ENCODE results near the gene PPP1R3F.

The PPP1R3F gene, protein sequence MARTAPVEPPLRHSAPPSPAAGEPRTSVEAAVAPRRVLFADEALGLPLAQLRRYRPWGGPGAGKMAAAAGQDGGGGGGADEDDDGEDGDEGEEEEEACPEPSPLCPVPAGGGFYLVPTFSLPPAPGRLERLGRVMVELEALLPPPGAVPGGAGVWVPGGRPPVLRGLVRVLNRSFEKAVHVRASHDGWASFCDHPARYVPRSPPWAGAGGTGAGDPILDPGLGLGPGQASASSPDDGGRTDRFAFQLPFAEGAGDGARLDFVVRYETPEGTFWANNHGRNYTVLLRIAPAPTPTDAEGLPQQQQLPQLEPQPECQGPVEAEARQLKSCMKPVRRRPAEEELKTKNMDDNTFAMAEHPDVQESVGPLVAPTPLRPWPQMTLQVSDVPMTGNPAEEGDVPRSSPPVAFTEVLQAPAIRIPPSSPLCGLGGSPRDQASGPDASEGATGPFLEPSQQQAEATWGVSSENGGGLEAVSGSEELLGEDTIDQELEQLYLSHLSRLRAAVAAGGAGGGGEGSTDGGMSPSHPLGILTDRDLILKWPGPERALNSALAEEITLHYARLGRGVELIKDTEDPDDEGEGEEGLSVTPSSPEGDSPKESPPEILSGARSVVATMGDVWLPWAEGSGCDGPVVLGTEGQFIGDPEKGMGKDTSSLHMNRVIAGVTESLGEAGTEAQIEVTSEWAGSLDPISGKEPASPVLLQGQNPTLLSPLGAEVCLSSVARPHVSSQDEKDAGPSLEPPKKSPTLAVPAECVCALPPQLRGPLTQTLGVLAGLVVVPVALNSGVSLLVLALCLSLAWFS

DNA sequence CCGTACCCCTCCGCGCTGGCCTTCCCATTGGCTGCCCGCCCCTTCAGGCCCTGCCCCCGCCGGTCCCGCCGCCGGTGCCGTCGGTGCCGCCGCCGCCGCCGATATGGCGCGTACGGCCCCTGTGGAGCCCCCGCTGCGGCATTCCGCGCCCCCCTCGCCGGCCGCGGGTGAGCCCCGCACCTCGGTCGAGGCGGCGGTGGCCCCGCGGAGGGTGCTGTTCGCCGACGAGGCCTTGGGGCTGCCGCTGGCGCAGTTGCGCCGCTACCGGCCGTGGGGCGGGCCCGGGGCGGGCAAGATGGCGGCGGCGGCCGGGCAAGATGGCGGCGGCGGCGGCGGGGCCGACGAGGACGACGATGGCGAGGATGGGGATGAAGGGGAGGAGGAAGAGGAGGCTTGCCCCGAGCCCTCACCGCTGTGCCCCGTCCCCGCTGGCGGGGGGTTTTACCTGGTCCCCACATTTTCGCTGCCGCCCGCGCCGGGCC is at the start of gene PPP1R3F:
PPP1R3F (plus strand) TSS at position 27 of the 482 bp plus-strand sequence; CDS start at position 104, 77 bp downstream.
- DNase-seq, result no peak

DNA sequence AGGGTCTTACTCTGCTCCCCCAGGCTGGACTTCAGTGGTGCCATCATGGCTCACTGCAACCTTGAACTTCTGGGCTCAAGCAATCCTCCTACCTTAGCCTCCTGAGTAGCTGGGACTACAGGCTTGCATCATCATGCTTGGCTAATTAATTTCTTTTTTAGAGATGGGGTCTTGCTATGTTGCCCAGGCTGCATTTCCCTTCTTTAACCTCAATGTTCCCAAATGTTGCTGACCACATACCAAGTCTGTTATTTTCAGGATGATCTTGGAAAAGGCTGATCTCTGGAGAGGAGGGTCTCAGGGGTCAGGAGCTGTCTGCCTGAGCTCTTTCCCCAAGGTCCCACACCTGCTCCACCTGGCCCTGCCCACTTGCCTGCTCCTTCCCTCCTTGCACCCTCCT is 49.5 kb upstream of the PPP1R3F start:
- no peak for DNase-seq

DNA sequence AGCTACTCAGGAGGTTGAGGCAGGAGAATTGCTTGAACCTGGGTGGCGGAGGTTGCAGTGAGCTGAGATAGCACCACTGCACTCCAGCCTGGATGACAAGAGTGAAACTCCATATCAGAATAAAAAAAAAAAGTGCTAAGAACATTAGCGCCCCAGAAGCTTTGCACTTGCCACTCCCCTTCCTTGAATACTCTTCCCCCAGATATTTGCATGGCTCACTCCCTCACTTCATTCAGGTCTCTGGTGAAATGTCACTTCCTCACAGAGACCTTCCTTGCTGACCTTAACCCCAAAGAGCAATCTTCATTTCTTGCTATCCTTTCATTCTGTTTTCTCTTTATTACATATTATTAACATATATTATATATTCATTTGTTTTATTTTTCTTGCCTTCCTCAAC is 47.7 kb upstream of the PPP1R3F start:
- no peak for DNase-seq

DNA sequence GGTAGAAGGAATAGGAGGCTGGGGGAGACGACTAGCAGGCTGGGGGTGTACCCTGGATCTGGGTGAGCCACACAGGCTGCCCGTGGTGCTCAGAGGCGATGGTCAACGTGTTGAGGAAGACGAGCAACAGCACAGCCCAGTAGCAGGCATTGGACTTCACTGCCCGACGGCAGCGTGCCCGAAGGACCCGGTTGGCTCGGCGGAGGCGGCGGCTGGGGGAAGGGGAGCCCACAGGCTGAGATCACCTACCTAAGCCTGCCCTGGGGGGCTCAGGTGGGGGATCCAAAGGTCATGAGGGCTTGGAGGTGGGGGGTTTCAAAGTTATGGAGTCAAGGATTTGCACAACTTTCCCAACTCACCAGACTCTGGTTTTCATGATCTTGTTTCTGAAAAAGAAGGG is 43.7 kb upstream of the PPP1R3F start:
- no peak for DNase-seq

DNA sequence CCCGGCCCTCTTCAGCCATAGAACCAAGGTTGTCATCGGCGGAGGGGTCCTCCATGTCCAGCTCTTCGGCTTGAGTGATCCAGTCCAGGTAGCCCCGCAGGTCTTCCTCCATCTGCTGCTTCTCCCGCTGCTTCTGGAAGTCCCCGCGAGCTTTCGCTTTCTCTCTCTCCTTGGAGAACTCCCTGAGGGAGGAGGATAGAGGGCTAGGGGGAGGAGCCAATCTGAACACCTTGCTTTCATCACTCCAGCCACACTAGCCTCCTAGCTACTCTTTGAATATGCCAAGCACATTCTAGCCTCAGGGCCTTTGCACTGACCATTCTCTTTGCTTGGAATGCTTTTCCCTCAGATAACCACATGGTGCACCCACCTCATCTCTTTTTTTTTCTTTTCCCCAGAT is 42.6 kb upstream of the PPP1R3F start:
- DNase-seq, result no peak

DNA sequence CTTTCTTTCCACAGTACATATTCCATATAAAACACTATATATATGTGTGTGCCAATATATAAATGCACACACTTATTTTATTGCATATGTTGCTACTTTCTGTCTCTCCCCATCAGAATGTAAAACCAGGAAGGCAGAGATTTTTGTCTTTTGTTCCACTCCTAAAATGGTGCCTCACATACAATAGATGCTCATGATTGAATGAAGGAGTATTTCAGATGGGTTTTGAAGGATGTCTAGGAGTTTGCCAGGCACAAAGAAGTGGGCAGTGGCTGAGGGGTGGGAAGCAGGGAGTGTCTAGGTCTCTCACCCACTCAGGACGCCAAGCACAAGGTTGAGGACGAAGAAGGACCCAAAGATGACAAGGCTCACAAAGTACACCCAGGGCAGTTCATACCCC is 41.9 kb upstream of the PPP1R3F start:
- no peak for DNase-seq

DNA sequence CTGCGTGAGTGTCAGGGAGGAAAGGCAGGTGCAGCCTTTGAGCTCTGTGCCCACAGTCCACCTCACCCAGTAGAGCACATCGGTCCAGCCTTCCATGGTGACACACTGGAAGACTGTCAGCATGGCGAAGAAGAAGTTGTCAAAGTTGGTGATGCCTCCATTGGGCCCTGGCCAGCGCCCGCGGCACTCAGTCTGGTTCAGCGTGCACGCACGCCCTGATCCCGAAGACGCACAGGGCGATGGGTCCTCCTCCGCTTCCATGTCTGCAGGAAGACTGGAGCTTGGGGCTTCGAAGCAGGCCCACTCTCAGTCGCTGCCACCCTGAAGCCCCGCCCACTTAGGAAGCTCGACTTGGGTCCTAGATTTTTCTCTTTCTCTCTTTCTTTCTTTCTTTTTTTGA is 41.4 kb upstream of the PPP1R3F start:
- DNase-seq, result no peak

DNA sequence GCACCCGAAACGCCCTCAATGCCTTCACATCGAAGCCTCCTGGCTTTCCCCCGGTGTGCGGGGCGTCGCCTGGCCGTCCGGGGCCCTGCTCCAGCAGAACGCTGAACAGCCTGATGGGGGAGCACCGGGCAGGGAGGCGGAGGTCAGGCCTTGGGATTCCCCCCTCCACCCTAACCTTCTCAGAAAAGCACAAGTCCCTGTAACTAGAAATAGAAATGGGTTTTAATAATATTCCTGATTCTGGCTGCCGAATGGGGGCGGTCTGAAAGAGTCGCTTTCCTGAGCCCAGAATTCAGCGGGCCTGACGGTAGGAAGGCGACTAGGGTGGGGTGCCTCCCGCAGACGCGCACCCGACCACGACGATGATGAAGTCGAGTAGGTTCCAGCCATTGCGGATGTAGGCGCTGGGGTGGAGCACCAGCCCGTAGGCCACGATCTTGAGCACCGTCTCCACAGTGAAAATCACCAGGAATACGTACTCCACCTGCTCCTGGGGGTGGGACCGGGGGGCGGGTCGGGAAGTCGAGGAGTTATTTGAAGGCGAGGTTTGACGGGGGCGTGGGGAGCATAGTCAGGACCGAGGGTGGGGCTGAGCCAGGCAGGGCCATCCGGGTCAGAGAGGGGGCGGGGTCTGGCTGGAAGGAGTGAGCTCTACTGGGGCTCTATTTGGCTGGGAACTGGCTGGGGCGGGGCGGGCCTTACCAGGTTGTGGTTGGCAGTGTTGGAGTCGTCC is 38.9 kb upstream of the PPP1R3F start:
- peak; percentile 79 for DNase-seq

DNA sequence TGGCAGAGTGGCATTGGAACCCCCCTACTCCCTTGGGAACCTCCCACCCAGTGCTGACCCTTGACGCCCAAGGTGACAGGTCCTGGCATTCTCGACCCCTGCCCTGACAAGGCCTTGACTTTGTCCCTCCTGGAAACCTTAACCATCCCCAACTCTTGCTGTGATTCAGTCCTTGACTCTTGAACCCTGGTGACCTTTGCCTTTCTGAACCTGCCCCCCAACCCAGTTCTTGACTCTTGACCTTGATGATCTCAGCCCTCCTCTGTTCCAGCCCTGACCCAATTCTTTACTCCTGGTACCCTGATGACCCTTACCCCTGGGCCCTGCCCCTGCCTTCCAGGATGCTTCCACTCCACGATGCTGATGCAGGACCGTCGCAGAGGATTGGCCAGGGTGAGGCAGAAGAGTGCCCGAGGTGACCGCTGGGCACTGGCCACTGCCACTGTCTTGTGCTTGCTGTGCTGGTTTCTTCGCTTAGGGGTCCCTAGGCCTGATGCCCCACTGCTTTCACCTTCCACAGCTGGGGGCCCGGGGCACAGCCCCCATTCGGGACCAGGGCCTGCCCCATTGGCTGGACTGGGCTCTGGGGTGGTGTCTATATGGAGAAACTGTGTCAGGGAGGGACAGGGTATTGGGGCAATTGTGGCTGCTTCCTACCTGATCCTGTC is 38.1 kb upstream of the PPP1R3F start:
- DNase-seq, result no peak

DNA sequence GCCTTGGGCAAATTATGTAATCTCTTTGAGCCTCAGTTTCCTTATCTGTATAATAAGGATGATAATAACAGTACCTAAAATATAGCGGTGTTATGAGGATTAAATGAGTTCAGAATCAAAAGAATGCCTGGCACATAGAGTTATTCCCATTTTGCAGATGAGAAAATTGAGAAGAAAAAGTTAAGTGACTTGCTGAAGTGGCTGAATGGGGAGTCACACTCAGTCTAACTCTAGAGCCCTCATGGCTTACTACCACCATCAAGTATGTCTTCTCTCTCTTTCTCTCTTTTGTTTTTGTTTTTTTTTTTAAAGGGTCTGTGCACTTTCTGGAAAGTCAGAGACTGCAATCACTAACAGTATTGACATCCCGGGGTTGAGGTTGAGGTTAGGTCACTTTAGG is 37.1 kb upstream of the PPP1R3F start:
- no peak for DNase-seq

DNA sequence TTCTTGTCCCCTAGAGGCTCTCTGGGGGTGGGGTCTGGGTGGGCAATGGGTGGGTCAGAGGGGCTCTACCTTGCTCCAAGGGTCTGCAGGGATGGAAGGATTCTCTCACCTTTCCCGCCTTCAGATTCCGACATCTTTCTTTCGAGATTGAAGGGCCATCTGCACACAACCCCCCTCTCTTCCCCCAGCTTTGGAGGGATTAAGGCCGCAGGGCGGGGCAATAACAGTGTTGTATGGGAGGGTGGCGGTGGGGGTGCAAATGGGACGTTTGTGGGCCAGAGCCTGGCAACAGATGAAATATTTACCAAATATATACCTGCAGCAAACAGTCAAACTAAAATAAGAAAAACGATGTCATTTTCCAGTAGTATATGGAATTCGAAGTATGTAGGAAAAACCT is 36.4 kb upstream of the PPP1R3F start, which contains the start of gene CACNA1F:
CACNA1F (minus strand) TSS at position 165 of the 400 bp plus-strand sequence; CDS start at position 134, 31 bp downstream.
- DNase-seq, result no peak

DNA sequence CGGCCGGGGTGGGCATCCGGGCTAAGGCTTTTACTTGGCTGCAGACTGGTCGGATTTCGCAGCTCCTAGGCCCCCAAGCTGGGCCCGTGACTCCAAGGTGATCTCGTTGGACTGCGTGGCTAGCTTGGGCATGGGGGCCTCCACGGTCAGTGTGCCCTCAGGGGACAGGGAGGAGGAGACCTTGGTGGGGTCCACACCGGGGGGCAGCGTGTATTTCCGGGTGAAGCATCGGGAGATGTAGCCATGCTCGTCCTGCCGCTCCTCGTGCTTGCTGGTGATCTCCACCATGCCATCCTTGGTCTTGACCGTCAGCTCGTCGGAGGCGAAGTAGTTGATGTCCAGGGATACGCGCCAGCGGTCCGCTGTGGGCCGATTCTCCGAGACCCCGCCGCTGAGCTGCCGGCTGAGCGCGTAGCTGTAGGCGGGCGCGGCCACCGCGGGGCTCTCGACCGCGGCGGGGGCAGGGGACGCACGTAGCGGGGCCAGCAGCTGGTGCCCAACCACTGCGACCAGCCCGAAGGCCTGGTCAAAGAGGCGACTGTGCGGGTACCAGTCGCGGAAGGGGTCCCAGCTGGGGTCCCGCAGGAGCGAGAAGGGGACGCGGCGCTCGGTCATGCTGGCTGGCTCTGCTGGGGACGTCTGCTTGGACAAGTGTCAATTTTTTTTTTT is 35.6 kb upstream of the PPP1R3F start:
- DNase-seq, result no peak

DNA sequence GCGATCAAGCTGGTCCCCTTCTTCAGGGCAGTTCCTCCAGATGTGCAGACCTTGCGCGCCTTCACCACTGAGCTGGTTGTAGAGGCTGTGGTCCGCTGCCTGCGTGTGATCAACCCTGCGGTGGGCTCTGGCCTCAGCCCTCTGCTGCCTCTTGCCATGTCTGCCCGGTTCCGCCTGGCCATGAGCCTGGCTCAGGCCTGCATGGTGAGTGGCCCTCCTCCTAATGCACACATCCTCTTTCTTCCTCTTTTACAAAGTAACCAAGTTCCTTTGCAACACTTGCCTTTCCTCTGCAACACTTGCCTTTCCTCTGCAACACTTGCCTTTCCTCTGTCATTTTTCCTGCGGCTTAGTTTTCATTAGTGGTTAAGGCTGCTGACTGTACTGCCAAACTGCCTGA is 32.5 kb upstream of the PPP1R3F start:
- no peak for DNase-seq

DNA sequence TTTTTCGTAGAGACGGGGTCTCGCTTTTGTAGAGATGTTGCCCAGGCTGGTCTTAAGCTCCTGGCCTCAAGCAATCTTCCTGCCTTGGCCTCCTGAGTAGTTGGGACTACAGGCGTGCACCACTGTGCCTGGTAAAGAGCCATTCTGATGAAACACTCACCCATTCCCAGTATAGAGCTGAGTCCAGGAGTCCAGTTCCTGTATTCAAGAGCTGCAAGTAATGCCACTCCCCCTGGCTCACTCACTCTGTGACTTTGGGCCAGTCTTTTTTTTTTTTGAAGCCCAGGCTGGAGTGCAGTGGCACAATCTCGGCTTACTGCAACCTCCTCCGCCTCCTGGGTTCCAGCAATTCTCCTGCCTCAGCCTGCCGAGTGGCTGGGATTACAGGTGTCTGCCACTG is 30.9 kb upstream of the PPP1R3F start:
- DNase-seq, result no peak

DNA sequence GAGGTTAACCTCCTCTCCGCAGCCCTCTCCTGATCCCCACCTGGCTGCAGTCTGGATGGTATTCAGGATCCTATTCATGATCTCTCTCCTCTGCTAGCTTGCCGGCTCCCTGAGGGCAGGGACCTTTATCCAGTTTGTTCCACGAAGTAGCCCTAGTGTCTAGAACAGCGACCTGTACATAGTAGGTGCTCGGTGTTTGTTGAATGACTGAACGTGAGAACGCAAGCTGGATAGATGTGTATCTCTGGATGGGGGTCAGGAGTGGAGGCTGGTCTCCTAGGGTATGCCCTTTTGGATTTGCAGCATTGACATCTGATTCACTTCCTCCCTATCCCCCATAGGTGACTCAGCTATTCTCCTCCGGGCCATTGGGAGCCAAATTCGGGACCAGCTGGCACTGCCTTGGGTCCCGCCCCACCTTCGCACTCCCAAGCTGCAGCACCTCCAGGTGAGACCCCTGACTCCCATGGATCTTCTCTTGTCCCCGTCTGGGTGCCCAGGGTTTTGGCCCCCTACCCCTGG is 27.0 kb upstream of the PPP1R3F start:
- no peak for DNase-seq

DNA sequence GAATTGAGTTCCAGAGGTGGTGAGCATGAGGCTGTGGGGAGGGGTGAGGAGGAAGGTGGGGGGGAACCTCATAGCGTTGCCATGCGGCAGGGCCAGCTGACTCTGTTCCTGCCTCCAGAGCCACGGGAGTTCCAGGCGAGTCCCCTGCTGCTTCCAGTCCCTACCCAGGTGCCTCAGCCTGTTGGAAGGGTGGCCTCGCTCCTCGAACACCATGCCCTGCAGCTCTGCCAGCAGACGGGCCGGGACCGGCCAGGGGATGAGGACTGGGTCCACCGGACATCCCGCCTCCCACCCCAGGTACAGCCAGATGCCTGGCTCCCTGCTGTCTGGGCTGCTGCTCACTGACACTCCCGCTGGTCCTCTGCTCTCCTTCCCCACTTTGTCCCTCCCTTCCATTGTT is 26.4 kb upstream of the PPP1R3F start:
- no peak for DNase-seq

DNA sequence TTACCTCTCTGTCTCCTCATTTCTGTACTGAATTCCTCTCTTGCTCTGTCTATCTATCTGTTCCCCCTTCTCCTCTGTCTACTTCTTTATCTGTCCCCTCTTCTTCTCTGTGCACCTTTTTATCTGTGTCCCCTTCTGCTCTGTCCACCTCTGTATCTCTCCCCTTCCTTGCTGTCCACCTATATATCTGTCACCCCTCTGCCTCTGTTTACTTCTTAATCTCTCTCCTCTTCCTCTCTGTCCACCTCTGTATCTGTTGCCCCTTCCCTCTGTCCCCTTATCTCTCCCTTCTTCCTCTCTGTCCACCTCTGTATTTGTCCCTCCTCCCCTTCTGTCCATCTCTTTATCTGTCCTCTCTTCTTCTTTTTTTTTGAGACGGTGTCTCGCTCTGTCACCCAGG is 25.4 kb upstream of the PPP1R3F start:
- no peak for DNase-seq

DNA sequence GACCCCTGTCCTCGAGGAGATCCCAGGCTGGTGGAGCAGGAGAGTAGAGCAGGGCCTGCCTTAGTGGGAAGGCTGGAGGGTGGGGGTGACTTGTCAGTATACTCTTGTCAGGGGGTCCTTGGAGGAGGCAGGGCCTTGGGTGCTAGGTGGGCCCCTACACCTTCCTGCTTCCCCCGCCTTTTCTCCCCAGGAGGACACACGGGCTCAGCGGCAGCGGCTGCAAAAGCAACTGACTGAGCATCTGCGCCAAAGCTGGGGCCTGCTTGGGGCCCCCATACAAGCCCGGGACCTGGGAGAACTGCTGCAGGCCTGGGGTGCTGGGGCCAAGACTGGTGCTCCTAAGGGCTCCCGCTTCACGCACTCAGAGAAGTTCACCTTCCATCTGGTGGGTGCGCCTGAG is 23.1 kb upstream of the PPP1R3F start:
- DNase-seq, result no peak

DNA sequence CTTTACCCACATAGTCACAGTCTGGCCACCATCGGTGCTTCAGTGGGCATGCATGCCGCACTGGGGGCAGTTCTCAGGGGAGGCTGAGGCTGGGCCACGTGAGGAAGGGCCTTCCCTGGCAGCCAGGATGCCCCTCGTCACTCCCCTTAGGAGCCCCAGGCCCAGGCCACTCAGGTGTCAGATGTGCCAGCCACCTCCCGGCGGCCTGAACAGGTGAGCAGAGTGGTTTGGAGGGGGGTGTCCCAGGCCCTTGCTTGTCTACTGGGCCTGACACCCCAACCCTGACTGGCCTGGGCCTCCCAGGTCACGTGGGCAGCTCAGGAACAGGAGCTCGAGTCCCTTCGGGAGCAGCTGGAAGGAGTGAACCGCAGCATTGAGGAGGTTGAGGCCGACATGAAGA is 22.2 kb upstream of the PPP1R3F start:
- DNase-seq, result no peak

DNA sequence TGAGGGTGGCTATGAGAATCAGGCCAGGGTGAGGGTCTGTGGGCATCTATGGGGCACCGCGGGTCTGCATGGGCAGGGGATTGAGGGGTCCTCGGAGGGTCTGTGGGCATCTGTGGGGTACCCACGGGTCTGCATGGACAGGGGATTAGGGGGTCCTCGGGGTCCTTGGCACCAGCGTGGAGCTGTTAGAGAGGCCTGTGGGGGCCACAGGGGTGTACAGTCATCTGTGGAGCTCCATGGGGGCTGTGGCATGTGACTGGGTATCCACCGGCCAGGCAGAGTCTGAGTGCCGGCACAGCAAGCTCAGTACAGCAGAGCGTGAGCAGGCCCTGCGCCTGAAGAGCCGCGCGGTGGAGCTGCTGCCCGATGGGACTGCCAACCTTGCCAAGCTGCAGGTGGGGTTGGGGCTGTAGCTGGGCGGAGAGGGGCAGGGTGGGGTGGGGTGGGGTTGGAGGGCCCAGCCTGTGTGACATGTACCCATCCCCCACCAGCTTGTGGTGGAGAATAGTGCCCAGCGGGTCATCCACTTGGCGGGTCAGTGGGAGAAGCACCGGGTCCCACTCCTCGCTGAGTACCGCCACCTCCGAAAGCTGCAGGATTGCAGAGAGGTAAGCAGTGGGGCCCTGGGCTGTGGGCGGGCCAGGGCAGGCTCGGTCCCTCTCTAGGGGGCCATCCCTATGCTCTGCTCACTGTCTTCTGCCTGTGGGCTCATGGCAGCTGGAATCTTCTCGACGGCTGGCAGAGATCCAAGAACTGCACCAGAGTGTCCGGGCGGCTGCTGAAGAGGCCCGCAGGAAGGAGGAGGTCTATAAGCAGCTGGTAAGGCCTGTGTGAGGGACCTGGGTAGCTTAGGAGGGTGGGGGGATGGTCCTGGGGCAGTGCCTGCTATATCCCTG is 21.4 kb upstream of the PPP1R3F start:
- DNase-seq, result no peak

DNA sequence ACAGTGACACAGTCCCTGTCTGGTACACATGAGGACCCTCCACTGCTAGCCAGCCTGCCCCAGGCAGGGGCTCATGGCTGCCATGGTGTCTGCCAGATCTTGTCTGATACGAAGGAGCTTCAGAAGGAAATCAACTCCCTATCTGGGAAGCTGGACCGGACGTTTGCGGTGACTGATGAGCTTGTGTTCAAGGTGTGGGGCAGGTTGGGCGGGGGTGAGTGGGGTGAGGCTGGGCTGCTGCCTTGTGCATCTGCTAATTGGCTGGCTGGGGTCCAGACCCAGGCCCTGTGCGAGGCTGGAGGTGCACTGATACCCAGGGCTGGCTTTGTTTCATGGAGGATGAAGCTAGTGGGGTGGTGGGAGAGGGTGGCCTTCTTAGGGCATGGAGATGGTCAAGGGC is 20.5 kb upstream of the PPP1R3F start:
- no peak for DNase-seq

Measured in activated CD8-positive, alpha-beta memory T cell treated with anti-CD3 and anti-CD28 coated beads for 24 hours (primary cell).